Measurements from ENCODE around the gene LMTK3. TPM values are rescaled to one million over a fixed set of nuclear protein-coding genes. Genes with fewer than 3 reads are reported as not detected.

The LMTK3 gene
- total RNA-seq, 1 donor from 2014 or later, result 2.9 TPM

GRCh38 chr19:48511321-48511731 is 309 bp downstream of the LMTK3 start:
- DNase-seq (ENCODE audit: low read depth), result no peak
- H3K4me3 ChIP-seq (ENCODE audit: low read depth, low read length), result no peak overlapping the region
- H3K27me3 ChIP-seq (ENCODE audit: control insufficient read depth, insufficient read depth, low read length), result peaks cover 38% of the 10 kb centered on the region
- H3K36me3 ChIP-seq (ENCODE audit: control insufficient read depth, insufficient read depth, low read length), result no peaks in the 10 kb centered on the region
- TF ChIP-seq, protein P1, sequence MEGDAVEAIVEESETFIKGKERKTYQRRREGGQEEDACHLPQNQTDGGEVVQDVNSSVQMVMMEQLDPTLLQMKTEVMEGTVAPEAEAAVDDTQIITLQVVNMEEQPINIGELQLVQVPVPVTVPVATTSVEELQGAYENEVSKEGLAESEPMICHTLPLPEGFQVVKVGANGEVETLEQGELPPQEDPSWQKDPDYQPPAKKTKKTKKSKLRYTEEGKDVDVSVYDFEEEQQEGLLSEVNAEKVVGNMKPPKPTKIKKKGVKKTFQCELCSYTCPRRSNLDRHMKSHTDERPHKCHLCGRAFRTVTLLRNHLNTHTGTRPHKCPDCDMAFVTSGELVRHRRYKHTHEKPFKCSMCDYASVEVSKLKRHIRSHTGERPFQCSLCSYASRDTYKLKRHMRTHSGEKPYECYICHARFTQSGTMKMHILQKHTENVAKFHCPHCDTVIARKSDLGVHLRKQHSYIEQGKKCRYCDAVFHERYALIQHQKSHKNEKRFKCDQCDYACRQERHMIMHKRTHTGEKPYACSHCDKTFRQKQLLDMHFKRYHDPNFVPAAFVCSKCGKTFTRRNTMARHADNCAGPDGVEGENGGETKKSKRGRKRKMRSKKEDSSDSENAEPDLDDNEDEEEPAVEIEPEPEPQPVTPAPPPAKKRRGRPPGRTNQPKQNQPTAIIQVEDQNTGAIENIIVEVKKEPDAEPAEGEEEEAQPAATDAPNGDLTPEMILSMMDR (IDR thresholded peaks at IDR 0.05; ENCODE audit: insufficient read depth, low read length, poor library complexity, severe bottlenecking), result no peak

DNA sequence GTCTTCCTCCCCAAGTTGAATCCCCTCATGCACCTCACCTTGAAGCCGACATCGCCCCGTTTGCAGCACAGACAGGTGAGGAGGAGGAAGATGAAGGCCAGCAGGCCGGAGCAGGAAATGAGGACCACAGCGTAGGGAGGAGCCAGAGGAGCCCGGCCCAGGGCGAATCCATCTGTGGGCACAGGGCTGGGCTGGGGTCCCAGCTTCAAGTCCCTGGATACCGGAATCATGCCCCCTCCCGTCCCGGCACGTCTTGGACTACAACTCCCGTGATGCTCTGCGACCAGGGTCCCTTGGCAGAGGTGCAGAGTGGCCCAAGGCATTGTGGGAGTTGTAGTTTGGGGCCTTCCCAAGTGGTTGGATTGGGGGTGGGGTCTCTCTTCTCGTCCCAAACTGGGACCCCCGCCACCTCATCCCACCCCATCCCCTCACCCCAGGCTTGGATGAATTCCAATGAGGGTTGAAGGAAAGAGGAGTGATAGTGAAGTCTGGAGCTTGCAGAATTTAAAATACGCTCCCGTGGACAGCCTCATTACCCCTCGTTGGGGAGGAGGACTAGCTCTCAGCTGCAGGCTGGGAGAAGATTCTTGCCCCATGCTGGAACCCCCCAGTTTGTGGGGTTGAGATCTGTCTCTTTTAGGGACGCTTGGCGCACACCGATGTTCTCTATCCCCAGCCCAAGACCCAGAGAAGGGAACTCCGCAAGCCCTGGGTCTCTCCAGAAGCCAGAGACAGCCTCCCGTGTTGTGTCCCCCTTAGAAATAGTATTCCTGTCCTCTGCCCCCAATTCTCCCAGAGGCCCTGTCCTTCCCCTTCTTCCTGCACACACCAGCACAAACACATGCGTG is 990 bp downstream of the LMTK3 start:
- Histone ChIP-seq H3K4me3 (ENCODE audit: low read depth, low read length) (no peak overlapping the region), H3K36me3 (ENCODE audit: control insufficient read depth, insufficient read depth, low read length) (no peaks in the 10 kb centered on the region), H3K27me3 (ENCODE audit: control insufficient read depth, insufficient read depth, low read length) (peaks cover 38% of the 10 kb centered on the region)
- TF ChIP-seq, protein P1 (IDR thresholded peaks at IDR 0.05; ENCODE audit: insufficient read depth, low read length, poor library complexity, severe bottlenecking), result no peak
- DNase-seq (ENCODE audit: low read depth), result no peak

GRCh38 chr19:48509467-48510194 is 2.0 kb downstream of the LMTK3 start:
- Histone ChIP-seq H3K27me3 (ENCODE audit: control insufficient read depth, insufficient read depth, low read length) (peaks cover 38% of the 10 kb centered on the region), H3K36me3 (ENCODE audit: control insufficient read depth, insufficient read depth, low read length) (no peaks in the 10 kb centered on the region), H3K4me3 (ENCODE audit: low read depth, low read length) (no peak overlapping the region)
- TF ChIP-seq, protein P1 (IDR thresholded peaks at IDR 0.05; ENCODE audit: insufficient read depth, low read length, poor library complexity, severe bottlenecking), result no peak
- DNase-seq (ENCODE audit: low read depth), result no peak

DNA sequence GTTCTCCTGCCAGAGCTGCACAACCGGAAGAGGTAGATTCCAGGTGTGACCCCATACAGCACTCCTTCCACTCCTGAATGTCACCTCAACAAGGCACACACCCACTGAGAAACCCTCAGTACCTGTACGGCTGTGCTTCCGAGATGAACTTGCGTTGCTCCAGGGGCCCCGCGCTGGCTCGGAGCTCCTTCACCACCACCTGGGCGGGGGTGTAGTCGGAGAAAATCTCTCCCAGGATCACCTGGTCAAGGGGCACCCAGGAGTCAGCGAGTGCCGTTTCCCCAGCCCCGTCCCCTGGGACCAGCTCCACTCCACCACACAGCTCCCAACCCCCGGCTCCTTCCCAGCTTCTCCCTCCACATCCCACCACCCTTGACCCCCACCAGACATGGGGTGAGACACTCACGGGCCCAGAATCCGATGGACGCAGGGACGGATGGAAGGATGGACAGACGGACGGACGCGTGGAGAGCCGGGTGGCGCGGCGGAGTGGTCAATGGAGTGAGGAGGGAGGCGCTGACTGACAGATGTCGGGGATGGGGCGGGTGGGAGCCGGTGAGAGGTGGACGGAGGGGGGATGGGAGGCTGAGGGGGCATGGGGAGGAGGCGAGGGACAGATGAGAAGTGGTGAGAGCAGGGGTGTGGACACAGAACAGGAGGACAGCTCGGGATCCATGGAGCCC is 2.8 kb downstream of the LMTK3 start:
- TF ChIP-seq, protein P1 (IDR thresholded peaks at IDR 0.05; ENCODE audit: insufficient read depth, low read length, poor library complexity, severe bottlenecking), result no peak
- no peaks in the 10 kb centered on the region for H3K36me3 ChIP-seq (ENCODE audit: control insufficient read depth, insufficient read depth, low read length)
- peaks cover 38% of the 10 kb centered on the region for H3K27me3 ChIP-seq (ENCODE audit: control insufficient read depth, insufficient read depth, low read length)
- DNase-seq (ENCODE audit: low read depth), result no peak
- H3K4me3 ChIP-seq (ENCODE audit: low read depth, low read length), result no peak overlapping the region

GRCh38 chr19:48507911-48508439 is 3.7 kb downstream of the LMTK3 start:
- H3K4me3 ChIP-seq (ENCODE audit: low read depth, low read length), result no peak overlapping the region
- H3K36me3 ChIP-seq (ENCODE audit: control insufficient read depth, insufficient read depth, low read length), result no peaks in the 10 kb centered on the region
- H3K27me3 ChIP-seq (ENCODE audit: control insufficient read depth, insufficient read depth, low read length), result peaks cover 33% of the 10 kb centered on the region
- no peak for DNase-seq (ENCODE audit: low read depth)
- TF ChIP-seq, protein P1 (IDR thresholded peaks at IDR 0.05; ENCODE audit: insufficient read depth, low read length, poor library complexity, severe bottlenecking), result no peak
